Parathyroid adenoma (tissue), 2 donors: ENCODE measurements around the gene SPAG17.
A peak's percentile ranks its signal among the peaks of the same experiment; 100 is the strongest.

Experiments used
- H2AFZ ChIP-seq: fragments of 300-600 bp; sonication (generic); one replicate; pipeline ENCODE4 v1.7.0; 2017; ENCODE audit warnings: antibody characterized with exemption, mild to moderate bottlenecking
- H3K27ac ChIP-seq: fragments of 300-600 bp; sonication (generic); one replicate; pipeline ENCODE4 v1.7.0; 2017
- H3K27me3 ChIP-seq: fragments of 300-600 bp; sonication (generic); one replicate; pipeline ENCODE4 v1.7.0; 2017; ENCODE audit warnings: low read length; ENCODE audit not compliant: control insufficient read depth, insufficient read depth
- H3K36me3 ChIP-seq: fragments of 300-600 bp; sonication (generic); one replicate; pipeline ENCODE4 v1.7.0; 2017; ENCODE audit warnings: low read length; ENCODE audit not compliant: control insufficient read depth, insufficient read depth
- H3K4me1 ChIP-seq: fragments of 300-600 bp; sonication (generic); one replicate; pipeline ENCODE4 v1.7.0; 2017; ENCODE audit warnings: control low read depth
- H3K4me2 ChIP-seq: fragments of 300-600 bp; sonication (generic); one replicate; pipeline ENCODE4 v1.7.0; 2017; ENCODE audit warnings: low read length
- H3K4me3 ChIP-seq: fragments of 300-600 bp; sonication (generic); one replicate; pipeline ENCODE4 v1.7.0; 2017; ENCODE audit warnings: low read depth, low read length
- H3K79me2 ChIP-seq: fragments of 300-600 bp; sonication (generic); one replicate; pipeline ENCODE4 v1.7.0; 2017; ENCODE audit warnings: control low read depth
- H3K9ac ChIP-seq: fragments of 300-600 bp; sonication (generic); one replicate; pipeline ENCODE4 v1.7.0; 2017; ENCODE audit warnings: mild to moderate bottlenecking
- H3K9me3 ChIP-seq: fragments of 300-600 bp; sonication (generic); one replicate; pipeline ENCODE4 v1.7.0; 2017; ENCODE audit warnings: low read length; ENCODE audit not compliant: control insufficient read depth
- TF ChIP-seq, protein P1 (sequence below): fragments of 300-600 bp; sonication (generic); IDR thresholded peaks from one replicate; pipeline ENCODE4 v1.7.0; 2017; ENCODE audit warnings: antibody characterized with exemption, mild to moderate bottlenecking
- donor health status: primary hyperparathyroidism.

SPAG17 gene

DNA sequence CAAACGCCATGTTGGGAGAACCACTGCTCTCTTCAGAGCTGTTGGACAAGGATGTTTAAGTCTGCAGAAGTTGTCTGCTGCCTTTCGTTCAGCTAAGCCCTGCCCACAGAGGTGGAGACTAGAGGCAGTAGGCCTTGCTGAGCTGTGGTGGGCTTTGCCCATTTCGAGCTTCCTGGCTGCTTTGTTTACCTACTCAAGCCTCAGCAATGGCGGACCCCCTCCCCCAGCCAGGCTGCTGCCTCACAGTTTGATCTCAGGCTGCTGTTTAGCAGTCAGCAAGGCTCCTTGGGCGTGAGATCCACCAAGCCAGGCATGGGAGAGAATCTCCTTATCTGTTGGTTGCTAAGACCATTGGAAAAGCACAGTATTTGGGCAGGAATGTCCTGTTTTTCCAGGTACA is 180.7 kb downstream of the SPAG17 start:
- Histone ChIP-seq H3K79me2 (no peaks in the 10 kb centered on the region), H3K36me3 (no peaks in the 10 kb centered on the region), H3K9ac (no peak overlapping the region), H3K27ac (no peak overlapping the region), H2AFZ (no peak overlapping the region), H3K4me3 (no peak overlapping the region), H3K4me1 (peaks cover 11% of the 10 kb centered on the region), H3K4me2 (no peak overlapping the region), H3K27me3 (no peaks in the 10 kb centered on the region), H3K9me3 (no peaks in the 10 kb centered on the region)
- TF ChIP-seq, protein P1, sequence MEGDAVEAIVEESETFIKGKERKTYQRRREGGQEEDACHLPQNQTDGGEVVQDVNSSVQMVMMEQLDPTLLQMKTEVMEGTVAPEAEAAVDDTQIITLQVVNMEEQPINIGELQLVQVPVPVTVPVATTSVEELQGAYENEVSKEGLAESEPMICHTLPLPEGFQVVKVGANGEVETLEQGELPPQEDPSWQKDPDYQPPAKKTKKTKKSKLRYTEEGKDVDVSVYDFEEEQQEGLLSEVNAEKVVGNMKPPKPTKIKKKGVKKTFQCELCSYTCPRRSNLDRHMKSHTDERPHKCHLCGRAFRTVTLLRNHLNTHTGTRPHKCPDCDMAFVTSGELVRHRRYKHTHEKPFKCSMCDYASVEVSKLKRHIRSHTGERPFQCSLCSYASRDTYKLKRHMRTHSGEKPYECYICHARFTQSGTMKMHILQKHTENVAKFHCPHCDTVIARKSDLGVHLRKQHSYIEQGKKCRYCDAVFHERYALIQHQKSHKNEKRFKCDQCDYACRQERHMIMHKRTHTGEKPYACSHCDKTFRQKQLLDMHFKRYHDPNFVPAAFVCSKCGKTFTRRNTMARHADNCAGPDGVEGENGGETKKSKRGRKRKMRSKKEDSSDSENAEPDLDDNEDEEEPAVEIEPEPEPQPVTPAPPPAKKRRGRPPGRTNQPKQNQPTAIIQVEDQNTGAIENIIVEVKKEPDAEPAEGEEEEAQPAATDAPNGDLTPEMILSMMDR: no peak

DNA sequence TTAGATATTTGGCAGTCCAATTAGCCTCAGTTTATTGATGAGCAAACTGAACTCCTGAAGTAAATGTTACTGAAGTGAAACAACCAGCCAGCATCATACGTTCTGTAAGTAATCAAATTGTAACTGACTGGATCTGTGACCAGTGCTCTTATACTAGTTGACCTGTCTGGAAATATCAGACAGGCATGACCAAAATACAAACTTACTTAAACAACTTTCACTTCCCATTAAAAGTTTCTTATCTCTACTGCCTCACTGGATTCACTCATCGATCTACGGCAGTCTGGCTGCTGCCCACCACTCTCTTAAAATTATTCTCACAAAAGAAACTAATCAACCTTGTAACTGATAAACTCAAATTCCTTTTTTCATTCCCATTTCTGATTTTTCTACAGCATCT is 199.1 kb downstream of the SPAG17 start:
- no peak overlapping the region for H3K4me2 ChIP-seq
- no peaks in the 10 kb centered on the region for H3K9me3 ChIP-seq
- no peaks in the 10 kb centered on the region for H3K27me3 ChIP-seq
- no peak overlapping the region for H3K27ac ChIP-seq
- H3K4me3 ChIP-seq: no peak overlapping the region
- H3K9ac ChIP-seq: no peak overlapping the region
- H3K36me3 ChIP-seq: no peaks in the 10 kb centered on the region
- TF ChIP-seq, protein P1: no peak
- no peaks in the 10 kb centered on the region for H3K79me2 ChIP-seq
- H2AFZ ChIP-seq: no peak overlapping the region
- no peaks in the 10 kb centered on the region for H3K4me1 ChIP-seq

DNA sequence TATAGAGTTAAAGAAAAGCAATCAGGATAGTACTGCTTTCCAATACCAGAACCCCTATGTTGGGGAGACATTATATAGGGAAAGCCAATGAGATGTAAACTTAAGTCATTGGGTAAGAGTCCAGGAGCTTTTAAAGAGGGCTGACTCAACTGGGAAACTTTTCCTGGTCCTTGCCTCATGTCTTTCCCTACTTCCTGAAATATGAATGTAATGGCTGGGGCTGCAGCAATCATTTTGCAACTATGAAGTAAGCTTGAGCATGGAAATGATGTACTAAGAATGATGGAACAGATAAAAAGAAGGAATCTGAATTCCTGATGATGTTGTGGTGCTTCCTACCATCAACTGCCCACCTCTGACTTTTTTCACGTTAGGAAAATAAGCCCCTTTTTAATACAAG is 199.8 kb downstream of the SPAG17 start:
- Histone ChIP-seq H3K9me3 (no peaks in the 10 kb centered on the region), H3K79me2 (no peaks in the 10 kb centered on the region), H2AFZ (no peak overlapping the region), H3K4me3 (no peak overlapping the region), H3K36me3 (no peaks in the 10 kb centered on the region), H3K4me2 (no peak overlapping the region), H3K27me3 (no peaks in the 10 kb centered on the region), H3K4me1 (no peaks in the 10 kb centered on the region), H3K27ac (no peak overlapping the region), H3K9ac (no peak overlapping the region)
- TF ChIP-seq, protein P1: no peak

DNA sequence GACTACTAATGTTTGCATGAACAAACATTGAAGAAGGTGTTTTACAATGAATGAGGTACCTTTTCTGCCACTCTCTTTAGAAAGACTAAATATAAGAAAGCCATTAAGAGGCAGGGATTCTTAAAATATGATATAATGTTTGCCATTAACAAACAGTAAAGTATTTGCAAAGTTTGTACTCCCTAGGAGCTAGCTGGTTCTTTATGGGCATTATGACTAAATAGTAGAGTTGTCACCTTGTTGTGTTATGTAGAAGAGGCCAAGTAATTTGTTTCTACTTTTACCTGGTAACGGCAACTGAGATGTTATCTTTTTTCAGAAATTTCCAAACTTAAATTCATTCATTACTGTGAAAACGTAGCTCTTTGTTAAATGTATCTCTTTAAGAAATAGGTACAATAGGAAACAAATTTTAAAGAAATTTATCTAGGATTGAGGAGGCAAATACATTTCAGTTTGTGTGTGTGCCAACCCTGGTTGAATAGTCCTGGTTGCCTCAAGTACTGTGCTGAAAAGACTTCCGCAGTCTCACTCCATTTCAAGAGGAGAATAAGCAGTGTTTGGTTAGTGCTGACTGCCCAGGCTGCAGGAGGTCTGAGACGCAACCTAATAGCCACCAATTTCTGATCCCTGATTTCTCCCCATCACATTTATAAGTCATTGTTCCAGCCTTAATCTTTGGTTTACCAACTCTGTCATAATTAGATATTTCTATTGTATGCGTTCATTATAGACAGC is 203.4 kb downstream of the SPAG17 start:
- Histone ChIP-seq H3K4me3 (no peak overlapping the region), H3K27ac (no peak overlapping the region), H3K4me2 (no peak overlapping the region), H3K9me3 (no peaks in the 10 kb centered on the region), H3K4me1 (no peaks in the 10 kb centered on the region), H3K79me2 (no peaks in the 10 kb centered on the region), H3K9ac (no peak overlapping the region), H2AFZ (no peak overlapping the region), H3K27me3 (no peaks in the 10 kb centered on the region), H3K36me3 (no peaks in the 10 kb centered on the region)
- TF ChIP-seq, protein P1: no peak

DNA sequence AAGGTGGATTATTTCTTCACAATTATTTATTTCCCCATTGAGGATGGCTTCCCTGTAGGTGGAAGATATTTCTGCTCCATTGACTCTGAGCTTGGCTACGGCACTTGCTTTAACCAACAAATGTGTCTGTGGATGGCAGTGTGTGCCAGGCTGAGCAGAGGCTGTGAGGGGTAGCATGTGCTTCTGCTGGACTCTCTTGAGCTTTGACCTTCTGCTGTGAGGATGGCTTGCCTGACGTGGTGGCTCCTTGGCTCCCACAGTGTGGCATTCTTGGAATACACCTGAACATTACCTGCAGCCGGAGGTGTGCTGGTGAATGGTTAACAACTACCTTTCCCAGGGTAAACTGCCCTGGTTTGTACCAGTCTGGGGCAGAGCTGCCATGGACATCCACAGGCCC is 208.6 kb downstream of the SPAG17 start:
- Histone ChIP-seq H3K4me2 (no peak overlapping the region), H3K27me3 (no peaks in the 10 kb centered on the region), H3K79me2 (no peaks in the 10 kb centered on the region), H3K4me3 (no peak overlapping the region), H3K9ac (no peak overlapping the region), H3K27ac (no peak overlapping the region), H3K36me3 (no peaks in the 10 kb centered on the region), H3K4me1 (no peaks in the 10 kb centered on the region), H3K9me3 (no peaks in the 10 kb centered on the region), H2AFZ (peak overlapping the region; percentile 42)
- TF ChIP-seq, protein P1: no peak
